Measurements from ENCODE around the gene STX1B. TPM values are rescaled to one million over a fixed set of nuclear protein-coding genes. Genes with fewer than 3 reads are reported as not detected.

The STX1B gene
- total RNA-seq, 4 donors from 2014 or later, result 0.92 to 2.6 (median 1.8) TPM

GRCh38 chr16:31033709-31034492 lies 23.5 kb upstream of the STX1B start:
- H3K27me3 ChIP-seq, result no peaks in the 10 kb centered on the region
- WGBS, result under 1% methylated on average over 31 of the region's 47 CpGs
- intact Hi-C loops (cut with DNase I), result loop anchor here (5.0 kb wide), 1 partner anchor 37 kb away; no protein-coding TSS in a partner anchor
- peak overlapping the region; percentile 91 to 95 (median 95) for H3K27ac ChIP-seq (replicated peaks in 1 of 4)
- H3K4me1 ChIP-seq, result peaks cover 17 to 36% (median 31%) of the 10 kb centered on the region in 4 donors
- peak; percentile 97 for DNase-seq (ENCODE audit: extremely low spot score)
- H3K9me3 ChIP-seq, result no peaks in the 10 kb centered on the region
- H3K4me3 ChIP-seq, result peak overlapping the region; percentile 76 to 94 (median 89)
- H3K36me3 ChIP-seq, result peaks cover 14 to 45% (median 36%) of the 10 kb centered on the region in 4 donors
- TF ChIP-seq POLR2A (IDR thresholded peaks at IDR 0.05; ENCODE audit: low read depth) (peak; percentile 37), POLR2AphosphoS5 (IDR thresholded peaks at IDR 0.05) (peak; percentile 78 to 93), EP300 (IDR thresholded peaks at IDR 0.05) (no peak), CTCF (IDR thresholded peaks at IDR 0.05) (no peak)

DNA sequence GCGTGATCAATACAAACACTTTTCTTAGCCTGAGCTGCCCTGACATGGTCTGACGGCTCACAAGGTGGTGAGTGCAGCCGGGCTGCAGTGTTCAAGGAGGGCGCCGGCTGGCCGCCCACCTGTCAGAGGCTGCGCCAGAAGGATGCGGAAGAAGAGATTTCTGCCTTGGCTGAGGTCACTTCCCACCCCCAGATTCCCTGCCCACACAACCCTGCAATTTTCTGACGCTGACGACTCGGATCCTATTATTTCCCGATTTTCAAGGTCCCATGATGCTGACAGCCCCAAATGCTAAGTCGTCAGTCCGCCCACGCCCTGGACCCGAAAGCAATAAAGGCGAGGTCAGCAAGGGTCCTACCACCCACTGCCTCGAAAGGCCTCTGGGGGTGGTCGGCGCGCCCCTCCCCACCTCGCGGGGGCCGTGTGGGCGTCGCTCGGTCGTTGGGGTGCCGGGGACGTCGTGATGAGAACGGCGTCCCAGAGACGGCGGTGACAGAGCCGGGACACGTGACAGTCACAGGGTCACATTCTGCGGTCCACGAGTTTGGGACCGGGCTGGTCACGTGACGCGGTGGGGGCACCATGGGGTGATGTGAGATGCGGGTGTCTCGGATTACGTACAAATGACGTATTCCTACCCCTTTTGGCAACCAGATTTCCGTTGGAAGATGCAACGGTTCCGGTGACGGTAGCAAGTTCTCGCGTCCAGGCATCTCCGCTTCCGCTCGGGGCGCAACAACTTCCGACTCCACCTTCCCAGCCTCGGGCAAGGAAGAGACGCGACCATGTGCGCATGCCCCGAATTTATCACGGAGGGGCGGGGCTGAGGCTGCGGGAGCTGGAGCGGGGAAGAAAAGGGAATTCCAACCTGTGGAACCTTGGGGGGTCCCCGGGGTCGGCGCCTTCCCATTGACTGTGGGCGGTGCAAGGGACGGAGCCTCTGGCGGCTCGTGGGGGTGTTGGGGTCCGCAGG lies 22.6 kb upstream of the STX1B start, which contains the start of gene STX4:
Gene STX4 (plus strand): TSS at position 823 of the 973 bp plus-strand sequence. CDS start 248 bp downstream, outside the sequence.
- Histone ChIP-seq H3K4me3 (peak within 1 kb of the TSS; percentile 76 to 94 (median 89)), H3K9me3 (no peaks in the 10 kb centered on the region), H3K27ac (replicated peaks in 1 of 4) (peak within 1 kb of the TSS; percentile 91 to 95 (median 95)), H3K27me3 (no peaks in the 10 kb centered on the region), H3K36me3 (peaks cover 5 to 36% (median 27%) of the 10 kb centered on the region in 4 donors), H3K4me1 (peaks cover 17 to 36% (median 31%) of the 10 kb centered on the region in 4 donors)
- WGBS, result 1% methylated on average over 50 of the region's 75 CpGs
- TF ChIP-seq POLR2AphosphoS5 (IDR thresholded peaks at IDR 0.05) (peak; percentile 87 to 94), EP300 (IDR thresholded peaks at IDR 0.05) (no peak), CTCF (IDR thresholded peaks at IDR 0.05) (peak in 1 of 3 experiments; percentile 3), POLR2A (IDR thresholded peaks at IDR 0.05; ENCODE audit: low read depth) (no peak)
- peak; percentile 99 for DNase-seq (ENCODE audit: extremely low spot score)
- intact Hi-C loops (cut with DNase I), result loop anchor here (5.0 kb wide), 1 partner anchor 36 kb away; no protein-coding TSS in a partner anchor

DNA sequence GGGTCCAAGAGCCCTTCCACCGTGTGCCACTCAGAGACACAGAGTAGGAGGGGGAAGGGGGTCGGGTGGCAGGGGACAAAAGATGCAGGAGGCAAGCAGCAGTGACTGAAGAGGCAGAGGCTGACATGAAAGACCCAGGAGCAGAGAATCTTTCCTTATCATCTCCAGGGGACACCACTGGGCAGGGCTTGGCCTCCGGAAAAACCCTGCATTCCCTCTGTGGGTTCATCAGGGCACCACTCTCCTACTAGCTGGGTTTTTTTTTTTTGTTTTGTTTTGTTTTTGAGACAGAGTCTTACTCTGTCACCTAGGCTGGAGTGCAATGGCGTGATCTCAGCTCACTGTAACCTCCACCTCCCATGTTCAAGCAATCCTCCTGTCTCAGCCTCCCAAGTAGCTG lies 20.8 kb upstream of the STX1B start:
- no peak overlapping the region for H3K27ac ChIP-seq (replicated peaks in 1 of 4)
- H3K36me3 ChIP-seq, result peaks cover 0 to 20% (median 15%) of the 10 kb centered on the region in 4 donors
- no peak for TF ChIP-seq POLR2A (IDR thresholded peaks at IDR 0.05; ENCODE audit: low read depth)
- TF ChIP-seq POLR2AphosphoS5 (IDR thresholded peaks at IDR 0.05), result no peak
- TF ChIP-seq CTCF (IDR thresholded peaks at IDR 0.05), result no peak
- TF ChIP-seq EP300 (IDR thresholded peaks at IDR 0.05), result no peak
- H3K27me3 ChIP-seq, result no peaks in the 10 kb centered on the region
- no peak overlapping the region for H3K4me3 ChIP-seq
- WGBS, result 84% methylated on average over 4 of the region's 4 CpGs
- no peaks in the 10 kb centered on the region for H3K9me3 ChIP-seq
- DNase-seq (ENCODE audit: extremely low spot score), result no peak
- intact Hi-C loops (cut with DNase I), result loop anchor here (5.0 kb wide), 1 partner anchor 34 kb away; no protein-coding TSS in a partner anchor
- H3K4me1 ChIP-seq, result peaks cover 17 to 33% (median 27%) of the 10 kb centered on the region in 4 donors

DNA sequence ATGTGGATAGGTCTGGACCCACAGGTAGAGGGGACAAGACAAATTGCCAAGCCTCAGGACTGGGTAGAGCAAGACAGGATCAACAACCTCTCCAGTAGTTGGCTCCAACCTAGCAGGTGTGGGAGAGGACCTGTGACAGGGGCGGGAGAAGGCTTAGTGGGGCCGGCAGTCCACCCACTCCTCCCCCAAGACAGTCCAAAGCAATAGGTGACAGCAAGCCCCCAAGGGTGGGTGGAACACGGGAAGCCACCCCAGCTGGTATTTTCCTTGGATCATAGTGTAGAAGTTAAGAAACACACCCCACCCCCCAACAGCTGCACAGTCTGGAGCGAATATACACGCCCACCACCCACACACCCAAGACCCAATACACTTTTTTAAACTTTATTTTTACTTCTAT lies 18.8 kb upstream of the STX1B start:
- intact Hi-C loops (cut with DNase I), result no loop called here
- Histone ChIP-seq H3K4me1 (peaks cover 6 to 14% (median 12%) of the 10 kb centered on the region in 4 donors), H3K36me3 (no peaks in the 10 kb centered on the region), H3K4me3 (no peak overlapping the region), H3K27ac (replicated peaks in 1 of 4) (no peak overlapping the region), H3K27me3 (no peaks in the 10 kb centered on the region), H3K9me3 (no peaks in the 10 kb centered on the region)
- no peak for DNase-seq (ENCODE audit: extremely low spot score)
- no peak for TF ChIP-seq CTCF (IDR thresholded peaks at IDR 0.05)
- TF ChIP-seq EP300 (IDR thresholded peaks at IDR 0.05), result no peak
- TF ChIP-seq POLR2AphosphoS5 (IDR thresholded peaks at IDR 0.05), result no peak
- no peak for TF ChIP-seq POLR2A (IDR thresholded peaks at IDR 0.05; ENCODE audit: low read depth)
- 77% methylated on average over 5 of the region's 5 CpGs for WGBS

All from esophagus muscularis mucosa (tissue), 4 donors.